Stimulated activated CD8-positive, alpha-beta memory T cell treated with anti-CD3 and anti-CD28 coated beads, Interleukin-4, amount 100 ng/mL, for 24 hours (primary cell): Measurements from ENCODE around the gene ANKS1B.
"Not testable (repeated sequence)": the region's sequence is repeated elsewhere in the genome, so short reads cannot be mapped to it uniquely, and the experiment has no call there.

Experiments
- DNase-seq: peaks from one replicate; pipeline ENCODE4 v3.0.0-alpha.2; 2020; ENCODE audit warnings: low read depth

The ANKS1B gene

DNA sequence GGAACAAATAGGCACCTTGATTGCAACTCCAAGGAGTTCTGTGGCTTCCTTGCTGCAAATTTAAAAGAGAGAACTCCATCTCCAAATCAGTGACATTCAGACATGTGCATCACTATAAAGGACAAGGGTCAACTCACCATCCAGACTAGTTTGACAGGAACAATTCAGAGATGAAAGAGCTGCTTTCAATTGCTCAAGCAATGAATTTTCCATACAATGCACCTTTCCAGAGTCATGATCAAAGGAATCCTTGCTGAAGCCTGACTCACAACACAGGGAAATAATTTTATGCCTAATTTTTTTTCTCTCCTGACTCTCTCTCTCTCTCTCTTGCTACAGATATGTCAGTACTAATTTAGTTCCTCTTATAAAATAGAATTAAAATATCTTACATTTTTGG lies 717.7 kb downstream of the ANKS1B start:
- DNase-seq: no peak

DNA sequence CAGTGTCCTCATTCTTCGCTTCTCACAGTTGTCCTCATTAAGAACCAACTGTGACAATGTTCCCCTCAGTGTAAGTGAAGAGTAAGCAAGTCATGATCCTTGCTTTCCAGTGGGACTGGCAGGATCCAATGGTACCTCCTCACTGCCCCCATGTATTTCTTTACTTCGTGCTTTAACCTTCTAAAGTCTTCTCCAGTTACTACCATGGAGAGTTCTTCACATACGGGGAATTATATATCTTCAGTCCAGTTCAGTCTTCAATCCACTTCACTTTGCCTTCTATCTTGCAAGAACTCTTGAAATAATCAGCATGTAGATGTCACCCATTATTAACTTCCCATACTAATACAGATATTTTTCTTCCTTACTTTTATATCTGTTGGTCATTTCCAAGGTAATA lies 719.1 kb downstream of the ANKS1B start:
- DNase-seq: no peak

DNA sequence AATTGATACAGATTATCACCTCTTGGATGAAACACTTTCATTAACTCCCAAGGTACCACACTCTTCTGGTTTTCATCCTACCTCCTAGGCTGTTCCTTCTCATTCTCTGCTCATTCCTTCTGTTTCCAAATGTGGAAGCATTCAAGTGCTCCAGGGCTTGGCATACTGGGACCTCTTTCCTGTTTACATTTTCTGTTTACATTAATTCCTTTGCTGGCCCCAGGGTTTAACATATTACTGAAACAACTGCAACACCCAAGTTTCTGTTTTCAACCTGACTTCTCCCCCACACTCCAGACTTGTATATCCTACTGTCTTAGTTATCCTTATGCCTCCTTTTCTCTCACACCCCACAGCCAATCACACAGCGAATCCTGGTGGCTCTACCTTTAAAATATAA lies 723.5 kb downstream of the ANKS1B start:
- DNase-seq: no peak

DNA sequence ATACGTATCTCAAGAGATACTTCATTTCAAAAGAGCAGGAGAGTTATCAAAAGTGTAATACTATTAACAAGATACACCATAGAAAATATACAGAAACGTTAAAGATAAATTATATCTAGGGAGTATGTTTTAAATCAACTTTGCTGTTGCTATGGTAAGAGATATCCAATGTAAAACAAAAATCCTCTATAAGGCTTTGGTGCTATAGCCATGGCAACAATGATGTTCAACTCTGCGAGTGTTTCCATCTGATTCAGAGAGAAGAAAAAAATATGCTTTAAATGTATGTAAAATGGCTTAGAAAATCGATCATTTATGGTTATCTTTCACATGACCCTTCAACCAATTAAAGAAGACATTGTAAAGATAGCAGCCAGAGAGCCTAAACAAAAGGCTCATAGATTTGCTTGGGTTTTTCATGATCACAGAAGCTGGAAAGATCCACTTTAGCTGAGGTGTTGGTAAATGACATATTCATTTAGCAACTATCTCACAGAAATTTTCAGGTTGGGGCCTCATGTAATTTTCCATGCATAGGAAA lies 724.2 kb downstream of the ANKS1B start:
- DNase-seq: no peak

DNA sequence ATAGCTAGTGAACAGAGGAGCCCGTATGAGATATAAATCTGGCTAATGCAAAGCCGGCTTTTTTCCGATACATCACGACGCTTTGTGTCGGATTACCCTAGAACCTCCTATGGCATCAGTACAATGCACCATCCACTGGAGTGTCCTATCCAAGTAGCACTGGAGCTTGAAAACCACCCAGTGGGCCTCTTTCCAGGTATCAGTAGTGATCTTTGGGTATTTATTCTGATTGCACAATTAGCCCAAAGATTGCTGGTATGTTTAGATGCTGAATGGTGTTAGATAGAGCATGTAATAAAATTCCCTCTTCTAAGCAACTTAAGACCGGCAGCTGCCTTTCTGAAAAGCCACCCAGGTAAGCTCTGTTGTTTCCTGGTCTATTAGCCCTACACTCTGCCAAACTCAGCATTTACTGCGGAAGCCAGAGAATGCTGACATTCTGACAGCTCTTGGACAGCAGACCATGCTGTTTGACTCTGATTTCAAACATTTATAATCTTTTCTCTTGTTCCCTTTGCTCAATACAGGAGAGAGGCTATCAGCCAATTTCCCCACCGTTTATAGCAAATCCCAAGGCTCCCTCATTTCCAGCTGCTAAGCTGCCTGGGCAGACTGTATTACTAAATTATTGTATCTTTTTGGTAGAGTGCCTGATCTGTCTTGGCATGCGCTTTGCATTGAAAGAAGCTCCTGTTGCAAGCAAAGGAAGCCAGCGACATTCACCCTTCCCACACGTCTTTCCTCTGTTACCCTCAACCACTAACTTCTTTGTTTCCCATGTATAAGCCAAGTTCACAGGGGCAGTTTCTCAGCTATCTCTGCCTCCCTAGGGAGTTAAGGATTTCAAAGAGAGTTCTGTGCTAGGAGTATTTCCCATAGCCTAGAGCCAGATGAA lies 725.4 kb downstream of the ANKS1B start:
- DNase-seq: no peak

DNA sequence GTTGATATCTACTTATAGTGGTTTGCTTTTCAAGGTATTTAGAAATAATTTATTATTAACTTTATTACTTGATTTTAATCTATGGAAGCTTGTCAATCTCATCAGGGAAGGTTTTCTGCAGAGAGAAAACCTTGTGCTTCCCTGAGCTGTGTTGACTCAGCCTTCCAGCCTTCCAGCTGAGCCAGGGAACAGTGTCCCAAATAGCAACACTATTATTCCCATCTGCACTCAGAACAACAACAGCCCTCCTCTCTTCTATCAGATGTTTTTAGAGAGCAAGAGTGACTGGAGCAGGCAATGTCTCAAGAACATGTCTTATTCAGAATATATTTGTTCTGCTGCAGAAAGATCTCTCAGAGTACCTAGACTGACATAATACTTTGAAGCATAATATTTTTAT lies 727.1 kb downstream of the ANKS1B start:
- no peak for DNase-seq

DNA sequence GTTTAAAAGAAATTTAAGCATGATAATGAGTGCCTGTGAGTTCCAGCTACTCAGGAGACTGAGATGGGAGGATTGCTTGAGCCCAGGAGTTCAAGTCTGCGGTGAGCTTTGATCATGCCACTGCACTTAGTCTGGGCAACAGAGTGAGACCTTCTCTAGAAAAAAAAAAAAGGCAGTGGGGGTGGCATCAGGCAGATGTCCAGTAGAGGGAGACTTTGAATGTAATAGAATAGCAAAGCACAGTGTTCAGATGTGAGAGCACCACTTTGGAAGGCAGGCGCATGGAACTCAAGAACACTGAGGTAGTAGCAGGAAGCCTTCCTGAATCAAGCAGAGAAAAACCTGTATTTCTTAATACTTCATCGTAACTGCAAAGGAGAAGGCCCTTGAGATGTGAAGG lies 731.7 kb downstream of the ANKS1B start:
- no peak for DNase-seq

DNA sequence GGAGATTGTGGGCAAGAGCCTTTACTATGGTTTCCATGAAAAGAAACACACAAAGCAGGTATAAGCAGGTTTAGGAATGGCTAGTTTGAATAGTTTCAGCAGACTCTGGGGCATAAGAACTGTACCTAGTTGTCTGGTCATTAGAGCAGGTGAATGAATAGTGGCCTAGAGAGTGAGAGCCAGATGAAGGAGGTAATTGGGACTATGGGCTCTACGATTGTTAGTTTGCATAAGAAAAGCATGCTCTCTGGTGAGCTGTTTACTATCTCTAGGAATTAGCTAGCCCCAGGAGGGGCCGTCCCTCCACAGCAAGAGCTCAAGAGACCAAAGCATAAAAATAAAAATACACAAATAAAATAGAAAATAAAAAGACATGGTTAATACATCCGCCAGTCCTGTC lies 734.6 kb downstream of the ANKS1B start:
- DNase-seq: no peak

DNA sequence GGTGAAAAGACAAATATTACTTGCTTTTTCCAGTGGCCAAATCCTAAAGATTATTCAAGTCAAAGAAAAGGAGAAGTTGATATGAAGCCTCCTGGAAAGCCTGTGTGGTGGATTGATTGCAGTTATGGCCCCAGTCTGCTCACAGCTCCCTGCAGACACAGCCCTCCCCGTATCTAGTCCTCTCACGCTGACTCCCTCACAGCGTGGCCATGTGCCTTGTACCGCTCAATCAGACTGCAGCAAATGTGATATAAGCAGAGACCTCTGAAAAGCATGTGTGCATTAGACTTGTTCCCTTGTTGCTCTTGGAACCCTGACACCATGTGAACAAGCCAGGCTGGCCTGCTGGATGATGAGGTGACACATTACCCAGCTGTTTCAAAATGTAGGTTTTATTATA lies 735.2 kb downstream of the ANKS1B start:
- no peak for DNase-seq

DNA sequence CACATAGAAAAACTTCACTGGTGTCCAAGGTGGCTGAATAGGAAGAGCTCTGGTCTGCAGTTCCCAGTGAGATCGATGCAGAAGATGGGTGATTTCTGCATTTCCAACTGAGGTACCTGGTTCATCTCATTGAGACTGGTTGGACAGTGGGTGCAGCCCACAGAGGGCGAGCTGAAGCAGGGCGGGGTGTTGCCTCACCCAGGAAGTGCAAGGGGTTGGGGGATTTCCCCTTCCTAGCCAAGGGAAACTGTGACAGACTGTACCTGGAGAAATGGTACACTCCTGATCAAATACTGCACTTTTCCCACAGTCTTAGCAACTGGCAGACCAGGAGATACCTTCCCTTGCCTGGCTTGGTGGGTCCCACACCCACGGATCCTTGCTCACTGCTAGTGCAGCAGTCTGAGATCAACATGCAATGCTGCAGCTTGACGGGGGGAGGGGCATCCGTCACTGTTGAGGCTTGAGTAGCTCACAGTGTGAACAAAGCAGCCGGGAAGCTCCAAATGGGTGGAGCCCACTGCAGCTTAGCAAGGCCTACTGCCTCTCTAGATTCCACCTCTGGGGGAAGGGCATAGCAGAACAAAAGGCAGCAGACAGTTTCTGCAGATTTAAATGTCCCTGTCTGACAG lies 746.7 kb downstream of the ANKS1B start:
- not testable (repeated sequence) for DNase-seq

DNA sequence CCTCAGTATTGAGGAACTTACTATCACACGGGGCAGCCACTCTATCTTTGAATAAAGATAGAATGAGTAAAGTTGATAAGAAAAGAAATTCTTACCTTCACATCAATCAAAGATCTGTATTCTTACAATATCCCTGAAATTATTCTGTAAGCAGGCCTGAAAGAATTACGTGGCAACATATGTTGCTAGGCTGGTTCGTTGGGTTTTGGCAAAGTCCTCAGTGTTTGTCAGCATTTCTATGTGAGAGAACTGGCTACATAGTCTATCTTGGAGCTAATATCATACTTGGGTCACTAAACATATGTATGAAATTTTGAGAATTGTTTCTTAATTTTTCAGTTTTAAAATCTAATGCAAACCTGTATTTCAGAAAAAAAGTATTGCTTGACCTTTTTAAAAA lies 749.4 kb downstream of the ANKS1B start:
- no peak for DNase-seq

DNA sequence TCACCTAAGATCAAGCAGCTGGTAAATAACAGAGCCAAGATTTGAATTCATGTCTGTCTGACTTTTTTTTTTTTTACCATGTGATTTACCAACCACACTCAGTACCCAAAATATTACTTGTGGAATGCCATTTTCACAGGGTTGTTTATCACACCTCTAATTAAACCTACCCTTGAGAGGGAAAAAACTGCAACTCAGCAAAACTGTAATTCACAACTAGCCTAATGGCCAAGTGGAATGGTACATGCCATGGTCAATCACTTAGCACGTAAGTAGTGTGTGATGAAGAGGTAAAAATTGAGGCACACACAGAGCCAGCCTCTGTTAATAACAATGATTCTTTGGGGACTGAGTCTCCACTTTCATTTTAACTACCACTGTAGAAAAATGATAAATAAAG lies 750.0 kb downstream of the ANKS1B start:
- DNase-seq: no peak

DNA sequence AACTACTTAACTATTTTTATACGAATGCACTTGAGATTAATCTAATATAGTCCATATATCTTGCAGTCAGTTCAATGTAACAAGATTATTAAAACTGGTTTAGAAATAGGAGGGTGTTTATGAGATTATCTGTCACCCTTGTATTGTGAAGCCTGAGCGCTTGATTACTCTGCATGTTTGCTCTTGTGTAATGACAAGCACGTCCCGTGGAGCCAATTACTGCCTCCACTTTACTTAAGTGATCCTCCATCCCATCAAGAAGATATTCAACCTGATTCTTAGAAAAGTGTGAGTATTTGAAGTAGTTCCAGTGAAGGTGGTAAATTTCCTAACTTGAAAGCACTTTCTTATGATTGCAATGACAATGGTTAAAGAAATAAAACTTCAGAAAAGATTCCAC lies 752.4 kb downstream of the ANKS1B start:
- DNase-seq: no peak

DNA sequence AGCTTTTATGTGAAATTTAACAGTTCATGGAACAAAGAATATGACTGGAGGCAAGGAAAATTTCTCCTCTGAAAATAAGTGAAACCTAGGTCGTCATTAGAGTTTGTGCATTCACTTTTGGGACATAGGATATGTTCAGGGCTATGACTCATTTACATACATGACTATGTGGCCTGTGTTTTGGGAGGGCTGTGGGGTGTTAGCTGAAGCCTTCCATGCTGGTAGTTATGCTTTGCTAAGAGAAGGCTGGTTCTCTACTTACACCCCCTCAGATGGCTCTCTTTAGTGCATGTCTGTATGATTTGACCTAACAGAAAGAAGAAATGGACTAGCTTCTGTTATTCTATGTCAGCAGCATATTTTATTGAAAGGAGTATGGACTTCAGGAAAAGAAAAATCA lies 753.7 kb downstream of the ANKS1B start:
- no peak for DNase-seq

DNA sequence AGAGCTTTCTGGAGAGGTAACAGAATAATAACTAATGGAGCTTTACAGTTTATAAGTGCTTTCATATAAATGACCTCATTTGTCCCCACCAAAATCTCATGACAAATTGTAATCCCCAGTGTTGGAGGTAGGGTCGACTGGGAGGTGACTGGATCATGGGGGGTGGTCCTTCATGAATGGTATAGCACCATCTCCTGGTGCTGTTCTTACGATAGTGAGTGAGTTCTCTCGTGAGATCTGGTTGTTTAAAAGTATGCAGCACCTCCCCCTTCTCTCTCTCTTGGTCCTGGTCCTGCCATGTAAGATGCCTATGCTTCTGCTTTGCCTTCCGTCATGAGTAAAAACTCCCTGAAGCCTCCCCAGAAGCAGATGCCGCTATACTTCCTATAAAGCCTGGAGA lies 760.5 kb downstream of the ANKS1B start:
- no peak for DNase-seq

DNA sequence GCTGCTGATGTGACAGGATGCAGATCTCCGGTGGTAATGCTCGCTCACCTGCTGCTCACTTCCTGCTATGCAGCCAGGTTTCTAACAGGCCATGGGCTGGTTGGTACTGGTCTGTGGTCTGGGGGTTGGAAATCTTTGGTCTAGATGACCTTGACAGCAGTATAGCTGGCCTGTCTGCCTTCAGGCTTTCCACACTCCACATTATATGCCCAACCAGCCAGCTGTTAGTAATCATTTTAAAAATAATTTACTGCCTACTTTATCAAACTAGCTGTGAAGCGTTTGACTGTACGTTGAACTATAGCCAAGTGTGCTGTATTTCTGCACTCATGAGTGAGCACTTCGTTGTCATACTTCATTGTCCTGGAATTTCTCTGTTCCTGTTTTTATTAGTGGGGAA lies 761.2 kb downstream of the ANKS1B start:
- no peak for DNase-seq

DNA sequence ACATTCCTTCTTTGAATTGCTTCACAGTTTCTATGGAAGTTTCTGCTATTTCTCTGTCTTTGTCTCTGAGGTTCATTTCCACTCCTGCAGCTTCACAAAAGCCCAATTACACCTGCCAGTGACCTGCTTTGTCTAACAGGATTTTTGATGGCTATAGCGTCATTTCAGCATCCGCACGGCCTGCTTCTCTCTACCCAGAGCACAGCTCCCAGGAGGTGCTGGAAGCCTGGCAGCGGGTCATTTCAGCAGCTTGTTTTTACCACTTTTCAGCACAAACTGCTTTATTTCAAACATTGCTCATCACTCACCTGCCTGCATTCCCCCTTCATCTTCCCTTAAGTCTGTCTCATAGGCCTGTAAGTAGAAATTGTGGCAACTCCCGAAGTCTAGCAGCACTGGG lies 771.7 kb downstream of the ANKS1B start:
- no peak for DNase-seq

DNA sequence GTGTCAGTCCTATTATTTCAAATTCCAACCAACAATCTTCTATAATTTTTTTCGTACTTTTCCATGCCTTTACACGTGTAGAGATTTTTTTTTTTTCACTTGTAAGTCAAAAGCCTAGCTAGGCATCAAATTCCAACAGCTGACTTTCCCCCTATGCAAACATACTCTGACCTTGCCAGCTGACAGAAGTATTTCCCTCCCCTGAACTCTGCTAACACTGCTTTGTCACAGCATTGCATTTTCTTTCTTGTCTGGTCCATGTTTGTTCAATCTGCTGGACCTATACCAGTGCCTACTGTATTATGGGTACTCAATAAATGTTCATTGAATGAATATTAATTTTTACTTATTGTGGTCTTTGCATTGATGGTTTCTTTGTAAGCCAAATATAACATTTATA lies 772.5 kb downstream of the ANKS1B start:
- DNase-seq: no peak

DNA sequence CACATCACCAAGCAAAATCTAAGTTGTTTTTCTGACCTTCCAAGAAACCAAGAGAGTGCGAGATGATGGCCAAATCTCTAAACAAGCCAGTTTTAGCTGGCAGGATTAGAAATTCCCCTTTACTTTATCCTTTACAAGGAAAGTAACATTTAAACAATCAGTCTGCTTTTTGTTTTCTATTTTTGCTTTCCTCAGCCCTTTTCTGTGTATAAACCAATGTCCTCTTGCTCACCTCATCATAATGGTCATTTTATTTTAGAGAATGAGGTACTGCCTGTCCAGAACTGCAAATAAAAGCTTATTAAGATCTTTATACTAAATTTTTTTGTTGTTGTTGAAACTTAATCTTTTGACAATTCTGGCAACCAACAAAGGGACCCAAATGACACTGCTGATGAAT lies 779.6 kb downstream of the ANKS1B start:
- DNase-seq: no peak

DNA sequence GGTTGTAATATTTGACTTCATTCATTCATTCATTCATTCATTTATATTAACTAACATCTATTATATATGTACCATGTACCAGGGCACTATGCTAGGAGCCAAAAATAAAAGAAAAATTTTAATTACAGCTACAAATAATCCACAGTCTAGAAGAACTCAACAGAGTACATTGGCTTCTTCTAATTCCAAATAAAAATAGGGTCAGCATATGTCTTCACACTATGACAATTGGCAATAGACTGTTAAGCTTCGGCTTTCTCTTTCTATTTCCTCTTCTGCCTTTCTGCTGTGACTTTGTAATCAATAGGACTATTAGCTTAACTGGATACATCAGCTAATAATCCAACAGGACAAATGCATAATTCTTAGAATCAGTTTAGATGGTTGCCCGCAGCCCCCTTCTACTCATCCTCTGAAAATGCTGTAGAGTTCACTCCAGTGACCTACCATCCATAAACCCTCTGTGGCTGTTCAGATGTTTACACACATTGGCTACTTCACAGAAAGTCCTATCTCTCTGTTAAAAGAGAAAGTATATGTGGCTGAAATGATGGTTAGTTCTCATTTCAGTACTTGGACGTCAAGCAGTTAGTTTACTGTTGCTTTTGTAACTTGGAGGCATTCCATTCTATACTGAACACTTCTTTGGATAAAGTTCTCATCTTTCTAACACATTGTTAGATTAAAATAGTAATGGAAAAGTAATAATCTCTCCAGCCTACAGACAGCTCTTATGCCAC lies 782.7 kb downstream of the ANKS1B start:
- DNase-seq: no peak

DNA sequence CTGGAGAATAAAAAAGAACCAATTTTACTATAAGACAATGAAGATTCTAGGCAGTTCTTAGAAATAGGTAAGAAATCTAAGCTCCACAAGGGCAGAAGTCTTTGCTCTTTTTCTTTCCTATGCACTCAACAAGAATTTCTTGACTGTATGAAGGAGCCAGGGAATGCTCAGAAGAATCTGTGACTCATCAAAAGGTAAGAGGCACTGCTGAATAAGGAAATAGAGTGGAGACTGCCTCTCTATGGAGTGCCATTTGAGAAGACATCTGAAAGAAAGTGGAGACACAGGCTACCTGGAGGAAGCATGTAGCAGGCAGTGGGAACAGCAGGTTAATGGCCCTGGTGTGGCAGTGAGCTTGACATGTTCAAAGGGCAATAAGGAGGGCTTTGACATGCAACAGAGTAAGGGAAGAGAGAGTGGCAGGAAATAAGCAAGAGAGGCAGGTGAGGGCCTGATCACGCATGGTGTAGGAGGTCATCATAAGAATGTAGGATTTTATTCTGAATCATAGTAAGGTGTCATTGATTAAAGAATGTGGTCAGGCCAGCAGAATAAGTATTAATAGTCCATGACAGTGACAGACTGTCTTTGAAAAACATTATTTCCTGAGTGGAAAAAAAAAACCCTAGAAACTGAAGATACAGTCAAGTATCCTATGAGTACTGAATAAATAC lies 783.9 kb downstream of the ANKS1B start:
- no peak for DNase-seq

DNA sequence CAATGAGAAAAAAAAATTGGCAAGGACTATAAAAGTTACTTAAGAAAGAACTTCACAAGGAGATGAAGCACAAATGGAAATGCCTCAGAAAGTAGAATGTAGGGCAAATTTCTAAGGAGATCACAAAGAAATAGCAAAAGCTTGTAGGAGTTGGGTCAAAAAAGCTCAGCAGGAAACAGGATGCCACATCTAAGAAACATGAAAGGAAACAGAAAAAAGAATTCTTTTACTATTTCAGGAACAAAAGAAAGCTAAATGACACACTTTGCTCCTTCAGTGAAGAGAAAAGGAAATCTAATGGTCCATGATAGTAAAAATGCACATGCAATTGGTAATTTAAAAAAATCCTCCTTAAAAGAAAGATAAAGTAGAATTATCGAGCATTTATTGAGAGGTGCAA lies 789.3 kb downstream of the ANKS1B start:
- DNase-seq: no peak
